LoVo (cell line): ENCODE data around the gene RADIL.

Experiments used
- DNase-seq: peaks from one replicate; pipeline ENCODE4 v3.0.0-alpha.2; 2016; ENCODE audit warnings: low spot score

RADIL gene

GRCh38 chr7:4851459-4852422 is 31.8 kb downstream of the RADIL start:
- peak; percentile 16 for DNase-seq

GRCh38 chr7:4850262-4850795 is 33.2 kb downstream of the RADIL start:
- no peak for DNase-seq

GRCh38 chr7:4849390-4849789 is 34.1 kb downstream of the RADIL start:
- DNase-seq: peak; percentile 26

DNA sequence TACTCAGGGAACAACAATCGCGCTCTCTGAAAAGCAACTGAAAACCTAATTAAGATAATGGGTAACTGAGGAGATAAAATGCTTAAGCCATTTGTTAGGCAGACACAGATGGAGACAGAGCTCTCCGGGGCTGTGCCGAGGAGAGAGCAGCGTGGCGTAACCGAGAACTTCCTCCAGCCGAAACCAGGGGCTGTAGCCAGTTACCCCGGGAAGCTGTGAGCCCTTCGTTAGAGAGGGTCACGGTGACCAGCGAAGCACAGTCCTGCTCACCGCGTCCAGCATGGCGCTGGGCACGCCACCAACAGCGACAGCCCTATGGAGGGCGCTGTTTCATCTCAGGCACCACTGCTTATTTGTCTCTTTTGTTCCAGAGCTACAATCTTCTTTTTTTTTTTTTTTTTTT is 37.8 kb downstream of the RADIL start:
- DNase-seq: no peak

- DNase-seq: no peak
These were observed 41.0 kb downstream of the RADIL start for GRCh38 chr7:4842319-4843064.

- DNase-seq: no peak
These were observed 41.7 kb downstream of the RADIL start for GRCh38 chr7:4841836-4842235.

DNA sequence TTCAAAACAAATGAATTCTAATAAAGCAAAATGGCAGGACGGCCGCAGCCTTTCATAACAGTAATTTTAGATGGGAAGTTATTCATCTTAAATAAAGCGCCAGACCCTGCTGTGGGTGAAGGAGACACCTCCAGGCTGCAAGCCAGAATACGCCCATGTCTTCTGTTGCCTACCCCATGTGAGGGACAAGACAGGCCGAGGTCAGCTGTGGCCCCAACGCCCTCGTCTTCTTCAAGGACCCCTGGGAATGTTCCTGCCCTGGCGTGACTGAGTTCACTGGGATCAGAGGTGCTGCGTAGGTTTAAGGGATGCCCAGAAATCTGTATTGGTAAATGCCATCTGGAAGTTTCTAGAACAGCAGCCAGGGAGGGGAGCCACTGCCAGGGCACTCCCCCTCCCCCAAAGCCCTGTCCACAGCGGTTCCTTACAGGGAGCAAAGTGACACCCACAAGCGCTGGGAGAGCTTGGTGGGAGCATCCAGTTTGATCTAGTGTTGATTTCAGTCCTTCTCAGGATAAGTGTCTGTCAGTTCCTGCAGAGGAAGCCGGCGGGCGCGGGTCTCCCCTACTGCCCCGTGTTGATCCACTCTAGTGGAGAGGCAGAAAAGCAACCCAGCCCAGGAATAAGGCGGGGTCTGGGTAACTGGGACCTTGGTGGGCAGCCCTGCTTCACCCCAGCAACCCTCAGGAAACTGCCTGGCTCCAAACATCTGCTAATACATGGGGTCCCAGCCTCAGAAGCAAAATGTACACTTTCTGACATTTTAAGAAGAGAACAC is 42.3 kb downstream of the RADIL start:
- DNase-seq: no peak

GRCh38 chr7:4840079-4840501 is 43.4 kb downstream of the RADIL start:
- DNase-seq: no peak

DNA sequence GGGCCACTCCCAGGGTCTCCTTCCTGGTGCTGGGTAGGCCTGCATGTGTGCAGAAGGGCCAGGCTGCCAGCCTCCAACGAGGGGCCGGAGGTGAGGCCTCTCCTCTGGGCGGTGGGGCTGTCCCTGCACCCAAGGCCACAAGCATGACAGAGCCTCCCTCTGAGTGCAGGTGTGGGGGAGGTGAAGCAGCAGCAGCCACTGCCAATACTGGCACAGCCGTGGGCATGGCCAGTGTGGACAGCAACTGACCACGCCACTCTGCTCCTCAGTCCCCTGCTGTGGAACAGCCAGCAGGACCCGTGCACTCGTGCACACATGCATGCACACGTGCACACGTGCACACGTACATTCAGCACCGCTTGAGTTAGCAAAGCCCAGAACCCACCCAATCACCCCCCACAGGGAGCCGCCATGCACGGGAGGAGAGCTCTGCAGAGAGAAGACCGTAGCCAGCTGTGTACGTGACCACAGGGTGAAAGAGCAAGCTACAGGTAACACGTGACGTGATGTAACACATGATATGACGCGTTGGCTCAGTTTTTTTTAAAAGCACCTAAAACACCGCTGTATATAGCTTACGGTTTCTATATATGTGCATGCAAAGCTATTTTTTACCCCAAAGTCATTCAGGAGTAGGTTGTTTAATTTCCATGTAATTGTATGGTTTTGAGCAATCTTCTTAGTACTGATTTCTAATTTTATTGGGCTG is 44.7 kb downstream of the RADIL start:
- DNase-seq: no peak

DNA sequence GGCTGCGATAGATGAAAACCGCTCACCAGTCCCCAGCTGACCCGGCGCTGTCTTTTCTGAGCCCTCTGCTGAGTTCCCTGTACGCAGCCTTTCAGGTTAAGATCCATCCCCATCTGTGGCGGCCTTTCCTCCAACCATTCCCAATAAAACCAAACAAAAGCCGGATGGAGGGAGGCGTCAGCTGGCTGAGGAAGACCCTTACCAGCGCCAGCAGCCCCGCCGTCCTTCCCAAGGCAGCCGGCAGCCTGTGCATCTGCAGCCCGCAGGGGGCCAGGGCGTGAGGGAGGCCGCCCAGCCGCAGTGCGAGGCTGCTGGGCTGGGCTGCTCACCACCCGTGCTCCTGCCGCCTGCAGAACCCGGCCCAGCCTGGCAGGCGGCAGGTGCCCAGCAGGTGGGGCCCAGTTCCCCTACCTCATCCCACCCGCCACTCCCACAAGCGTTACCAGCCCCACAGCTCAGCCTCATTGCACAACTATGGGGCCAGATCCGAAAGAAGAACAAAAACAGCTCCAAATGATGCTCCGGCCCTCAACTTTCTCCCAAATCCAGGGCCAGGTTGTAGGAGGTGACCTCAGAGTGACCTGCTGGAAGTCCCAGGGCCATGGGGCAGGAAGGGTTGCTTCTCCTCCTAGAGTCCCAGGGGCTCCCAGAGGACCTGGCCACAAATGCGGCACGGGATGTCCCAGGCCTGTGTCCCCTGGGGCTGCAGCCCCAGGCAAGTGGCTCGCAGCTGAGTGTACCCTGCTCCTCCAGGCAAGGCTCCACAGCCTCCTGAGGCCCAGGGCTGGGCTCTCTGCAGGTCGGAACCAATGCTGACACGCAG is 45.5 kb downstream of the RADIL start:
- DNase-seq: no peak

DNA sequence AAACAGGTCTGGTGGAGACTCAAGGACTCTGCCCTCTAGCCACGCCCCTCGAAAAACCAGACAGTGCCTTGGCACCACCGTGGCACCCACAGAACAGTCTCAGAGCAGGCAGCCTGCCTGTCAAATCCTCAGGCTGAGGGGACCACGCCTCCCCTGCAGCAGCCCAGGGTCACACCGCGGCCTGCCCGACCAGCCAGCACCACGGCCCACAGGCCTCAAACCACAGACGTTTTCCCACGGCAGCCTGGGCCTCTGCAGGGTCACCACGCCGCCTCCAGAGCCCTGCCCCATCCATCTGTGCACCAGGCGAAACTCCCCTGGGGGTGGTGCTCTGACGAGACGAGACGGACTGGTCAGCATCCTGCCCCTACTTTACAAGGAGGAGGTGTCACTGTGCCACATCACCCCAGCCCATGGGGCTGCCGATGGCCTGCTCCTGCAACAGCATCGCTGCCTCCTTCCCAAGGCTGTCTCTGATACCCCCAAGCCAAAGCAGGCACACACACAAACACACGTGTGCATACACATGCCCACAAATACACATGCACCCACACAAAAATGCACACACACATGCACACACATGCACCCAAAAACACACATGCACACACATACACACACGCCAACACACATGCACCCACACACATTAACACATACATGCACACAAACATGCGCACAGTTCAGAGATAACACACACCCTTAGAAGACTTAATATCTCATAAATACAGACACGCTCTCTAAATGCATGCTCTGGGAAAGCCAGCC is 46.3 kb downstream of the RADIL start:
- no peak for DNase-seq

DNA sequence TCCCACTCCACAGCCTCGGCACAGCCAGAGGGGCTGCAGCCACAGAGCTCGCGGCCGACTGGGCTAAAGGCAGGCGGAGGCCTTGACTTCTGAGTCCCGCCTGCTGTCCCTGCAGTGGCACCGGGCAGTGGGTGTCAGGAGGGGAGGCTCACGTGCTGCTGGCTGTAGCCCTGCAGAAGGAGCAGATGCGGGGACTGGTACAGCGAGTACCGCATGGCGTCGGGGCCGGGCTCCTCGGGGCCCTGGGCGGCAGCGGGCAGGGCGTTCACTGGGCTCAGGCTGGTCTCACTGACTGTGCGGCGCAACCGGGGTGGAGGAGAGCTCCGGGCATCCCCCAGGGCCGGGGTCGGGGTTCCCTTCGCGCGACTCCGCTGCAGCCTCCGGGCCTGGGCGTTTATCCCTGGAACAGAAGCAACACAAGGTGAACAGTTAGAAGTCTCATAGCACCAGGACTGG is 47.3 kb downstream of the RADIL start:
- DNase-seq: no peak

- DNase-seq: no peak
These were observed 47.9 kb downstream of the RADIL start for GRCh38 chr7:4835398-4836205.

GRCh38 chr7:4834601-4835397 is 48.7 kb downstream of the RADIL start:
- DNase-seq: no peak

- DNase-seq: no peak
These were observed 49.6 kb downstream of the RADIL start for GRCh38 chr7:4833691-4834600.

- no peak for DNase-seq
These were observed 50.3 kb downstream of the RADIL start for GRCh38 chr7:4833176-4833575.

DNA sequence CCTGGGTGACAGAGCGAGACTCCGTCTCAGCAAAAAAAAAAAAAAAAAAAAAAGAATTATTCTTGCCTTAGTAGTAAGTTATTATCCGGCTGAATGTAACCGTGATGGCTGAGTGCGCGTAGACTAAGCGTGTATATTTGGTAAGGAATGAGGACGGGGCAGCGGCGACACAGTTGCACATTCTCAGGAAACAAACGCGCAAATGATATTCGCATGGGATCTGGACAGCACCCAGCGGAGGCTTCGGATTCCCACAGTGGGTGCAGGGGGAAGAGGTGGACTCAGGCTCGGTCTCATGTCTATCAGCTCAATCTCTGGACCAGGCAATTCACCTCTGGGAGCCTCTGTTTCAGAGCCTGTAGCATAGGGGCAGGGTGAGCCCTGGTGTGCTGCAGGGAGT is 50.8 kb downstream of the RADIL start:
- no peak for DNase-seq
